HEK293 (cell line): ENCODE data around the gene PHACTR3.
A peak's percentile ranks its signal among the peaks of the same experiment; 100 is the strongest.

ENCODE experiments used
- CTCF ChIA-PET: fragments of 350-600 bp; formaldehyde crosslinking; extraction: SDS; loops from one replicate; lab custom pipeline; 2021; ENCODE audit warnings: antibody characterized with exemption; lab: Yijun Ruan, JAX
- POLR2A ChIA-PET: fragments of 300-600 bp; formaldehyde crosslinking; extraction: SDS; loops from one replicate; lab custom pipeline; 2020; ENCODE audit warnings: antibody characterized with exemption, inconsistent platforms; lab: Yijun Ruan, JAX
- H3K27ac ChIP-seq: fragments of 200-500 bp; sonication (Bioruptor generic); 2 replicates; pipeline ENCODE4 v1.5.1; 2014; ENCODE audit warnings: low read depth, low read length, control low read depth, inconsistent platforms; ENCODE audit errors: extremely low read depth
- H3K36me3 ChIP-seq, 2 experiments: fragments of 200-500 bp in 1 of 2; sonication (Bioruptor generic) in 1 of 2; 1 replicate in 1 of 2; 2 replicates in 1 of 2; pipeline ENCODE4 v1.5.1; 2014 to 2017; ENCODE audit warnings: inconsistent platforms in 2 of 2, low read length in 2 of 2; ENCODE audit not compliant: control insufficient read depth in 2 of 2, insufficient read depth in 1 of 2
- H3K4me1 ChIP-seq: fragments of 200-500 bp; sonication (Bioruptor generic); 2 replicates; pipeline ENCODE4 v1.5.1; 2014; ENCODE audit warnings: mild to moderate bottlenecking, low read length, inconsistent platforms; ENCODE audit not compliant: control insufficient read depth, insufficient read depth
- H3K4me3 ChIP-seq: 2 replicates; pipeline ENCODE4 v1.5.1; 2011; ENCODE audit warnings: low read depth, mild to moderate bottlenecking, control low read depth, low read length, moderate library complexity
- H3K9me3 ChIP-seq: fragments of 200-500 bp; sonication (Bioruptor generic); 2 replicates; pipeline ENCODE4 v1.5.1; 2014; ENCODE audit warnings: low read depth, low read length, inconsistent platforms; ENCODE audit not compliant: control insufficient read depth, insufficient read depth
- EGR2 ChIP-seq: fragments of 450-650 bp; formaldehyde crosslinking; IDR thresholded peaks from 2 replicates; pipeline ENCODE4 v1.5.1; 2016; ENCODE audit warnings: low read depth, missing biosample characterization, missing genetic modification characterization
- FEZF1 ChIP-seq: fragments of 450-650 bp; formaldehyde crosslinking; IDR thresholded peaks from 2 replicates; pipeline ENCODE4 v1.5.1; 2016; ENCODE audit warnings: missing biosample characterization, missing genetic modification characterization
- GLIS1 ChIP-seq: fragments of 450-650 bp; formaldehyde crosslinking; IDR thresholded peaks from 2 replicates; pipeline ENCODE4 v1.5.1; 2016; ENCODE audit warnings: missing biosample characterization, missing genetic modification characterization
- KLF8 ChIP-seq: fragments of 450-650 bp; formaldehyde crosslinking; IDR thresholded peaks from 2 replicates; pipeline ENCODE4 v1.5.1; 2016; ENCODE audit warnings: missing biosample characterization, missing genetic modification characterization
- ZBTB21 ChIP-seq: fragments of 450-650 bp; formaldehyde crosslinking; IDR thresholded peaks from 2 replicates; pipeline ENCODE4 v1.5.1; 2017; ENCODE audit warnings: missing biosample characterization, missing genetic modification characterization
- ZFHX2 ChIP-seq: fragments of 450-650 bp; formaldehyde crosslinking; conservative IDR thresholded peaks from 2 replicates; pipeline ENCODE4 v1.5.1; 2016; ENCODE audit warnings: missing biosample characterization, missing genetic modification characterization
- ZIC2 ChIP-seq: fragments of 450-650 bp; formaldehyde crosslinking; IDR thresholded peaks from 2 replicates; pipeline ENCODE4 v1.5.1; 2016; ENCODE audit warnings: missing biosample characterization, missing genetic modification characterization
- ZNF174 ChIP-seq: fragments of 450-650 bp; formaldehyde crosslinking; IDR thresholded peaks from 2 replicates; pipeline ENCODE4 v1.5.0; 2017; ENCODE audit warnings: missing biosample characterization, mild to moderate bottlenecking, missing genetic modification characterization
- ZNF2 ChIP-seq: fragments of 450-650 bp; formaldehyde crosslinking; IDR thresholded peaks from 2 replicates; pipeline ENCODE4 v1.5.1; 2016; ENCODE audit warnings: missing biosample characterization, missing genetic modification characterization
- ZNF324 ChIP-seq: fragments of 450-650 bp; formaldehyde crosslinking; IDR thresholded peaks from 2 replicates; pipeline ENCODE4 v1.5.1; 2016; ENCODE audit warnings: missing biosample characterization, missing genetic modification characterization
- ZNF354C ChIP-seq: fragments of 450-650 bp; formaldehyde crosslinking; IDR thresholded peaks from 2 replicates; pipeline ENCODE4 v1.5.1; 2016; ENCODE audit warnings: missing biosample characterization, missing genetic modification characterization, low read depth, borderline replicate concordance
- ZNF529 ChIP-seq: fragments of 450-650 bp; formaldehyde crosslinking; IDR thresholded peaks from 2 replicates; pipeline ENCODE4 v1.5.1; 2017; ENCODE audit warnings: missing genetic modification characterization, missing biosample characterization; ENCODE audit not compliant: insufficient replicate concordance
- ZNF596 ChIP-seq: fragments of 450-650 bp; IDR thresholded peaks from 2 replicates; pipeline ENCODE4 v1.5.0; 2018; ENCODE audit warnings: missing biosample characterization, mild to moderate bottlenecking, missing genetic modification characterization, moderate library complexity
- ZNF623 ChIP-seq: fragments of 450-650 bp; formaldehyde crosslinking; IDR thresholded peaks from 2 replicates; pipeline ENCODE4 v1.5.1; 2016; ENCODE audit warnings: missing biosample characterization, missing genetic modification characterization
- ZNF654 ChIP-seq: fragments of 450-650 bp; formaldehyde crosslinking; IDR thresholded peaks from 2 replicates; pipeline ENCODE4 v1.5.1; 2016; ENCODE audit warnings: low read depth, missing biosample characterization, missing genetic modification characterization
- ZNF707 ChIP-seq: fragments of 450-650 bp; formaldehyde crosslinking; IDR thresholded peaks from 2 replicates; pipeline ENCODE4 v1.5.1; 2016; ENCODE audit warnings: missing biosample characterization, missing genetic modification characterization
- ZSCAN23 ChIP-seq: fragments of 450-650 bp; formaldehyde crosslinking; IDR thresholded peaks from 2 replicates; pipeline ENCODE4 v1.5.1; 2016; ENCODE audit warnings: missing biosample characterization, missing genetic modification characterization
- ZSCAN30 ChIP-seq: fragments of 450-650 bp; IDR thresholded peaks from 2 replicates; pipeline ENCODE4 v1.5.1; 2018; ENCODE audit warnings: missing biosample characterization, mild to moderate bottlenecking, missing genetic modification characterization, moderate library complexity
- TF ChIP-seq, protein P1 (sequence below): fragments of 450-650 bp; formaldehyde crosslinking; IDR thresholded peaks from 2 replicates; pipeline ENCODE4 v1.5.1; 2016; ENCODE audit warnings: missing biosample characterization, missing genetic modification characterization
- TF ChIP-seq, protein P2 (sequence below): IDR thresholded peaks from 2 replicates; pipeline ENCODE4 v1.6.1; 2011; ENCODE audit warnings: mild to moderate bottlenecking, low read depth, low read length, borderline replicate concordance
- TF ChIP-seq, protein P3 (sequence below): fragments of 450-650 bp; formaldehyde crosslinking; IDR thresholded peaks from 2 replicates; pipeline ENCODE4 v1.5.1; 2016; ENCODE audit warnings: missing biosample characterization, missing genetic modification characterization

Gene PHACTR3

DNA sequence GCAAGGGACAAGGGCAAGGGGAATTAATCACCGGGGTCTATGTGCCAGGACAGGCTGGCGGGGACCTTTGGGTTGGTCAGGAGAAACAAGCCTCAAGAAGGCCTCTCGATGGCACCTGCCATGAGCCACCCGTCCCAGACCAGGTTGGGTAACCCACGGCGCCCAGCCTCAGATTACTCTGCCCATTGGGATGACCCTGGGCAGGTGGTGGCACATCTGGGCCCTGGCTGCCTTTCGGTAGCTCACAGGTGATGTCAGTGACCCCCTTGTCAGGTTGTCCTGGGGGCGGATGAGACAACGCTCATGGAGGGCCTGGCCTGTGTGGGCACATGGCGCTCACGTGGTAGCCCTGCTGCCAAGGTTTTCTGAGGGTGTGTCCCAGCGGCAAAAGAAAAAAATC is 176.9 kb downstream of the PHACTR3 start (continued):
- TF ChIP-seq, protein P1, sequence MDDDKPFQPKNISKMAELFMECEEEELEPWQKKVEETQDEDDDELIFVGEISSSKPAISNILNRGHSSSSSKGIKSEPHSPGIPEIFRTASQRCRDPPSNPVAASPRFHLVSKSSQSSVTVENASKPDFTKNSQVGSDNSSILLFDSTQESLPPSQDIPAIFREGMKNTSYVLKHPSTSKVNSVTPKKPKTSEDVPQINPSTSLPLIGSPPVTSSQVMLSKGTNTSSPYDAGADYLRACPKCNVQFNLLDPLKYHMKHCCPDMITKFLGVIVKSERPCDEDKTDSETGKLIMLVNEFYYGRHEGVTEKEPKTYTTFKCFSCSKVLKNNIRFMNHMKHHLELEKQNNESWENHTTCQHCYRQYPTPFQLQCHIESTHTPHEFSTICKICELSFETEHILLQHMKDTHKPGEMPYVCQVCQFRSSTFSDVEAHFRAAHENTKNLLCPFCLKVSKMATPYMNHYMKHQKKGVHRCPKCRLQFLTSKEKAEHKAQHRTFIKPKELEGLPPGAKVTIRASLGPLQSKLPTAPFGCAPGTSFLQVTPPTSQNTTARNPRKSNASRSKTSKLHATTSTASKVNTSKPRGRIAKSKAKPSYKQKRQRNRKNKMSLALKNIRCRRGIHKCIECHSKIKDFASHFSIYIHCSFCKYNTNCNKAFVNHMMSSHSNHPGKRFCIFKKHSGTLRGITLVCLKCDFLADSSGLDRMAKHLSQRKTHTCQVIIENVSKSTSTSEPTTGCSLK (tag by site-specific recombination): no peak
- TF ChIP-seq ZBTB21 (no peak), ZNF529 (tag by site-specific recombination) (no peak), ZNF2 (tag by site-specific recombination) (no peak), ZNF324 (tag by site-specific recombination) (no peak), ZNF596 (tag by site-specific recombination) (no peak), ZNF707 (tag by site-specific recombination) (no peak), ZSCAN23 (tag by site-specific recombination) (no peak)
- TF ChIP-seq, protein P2, sequence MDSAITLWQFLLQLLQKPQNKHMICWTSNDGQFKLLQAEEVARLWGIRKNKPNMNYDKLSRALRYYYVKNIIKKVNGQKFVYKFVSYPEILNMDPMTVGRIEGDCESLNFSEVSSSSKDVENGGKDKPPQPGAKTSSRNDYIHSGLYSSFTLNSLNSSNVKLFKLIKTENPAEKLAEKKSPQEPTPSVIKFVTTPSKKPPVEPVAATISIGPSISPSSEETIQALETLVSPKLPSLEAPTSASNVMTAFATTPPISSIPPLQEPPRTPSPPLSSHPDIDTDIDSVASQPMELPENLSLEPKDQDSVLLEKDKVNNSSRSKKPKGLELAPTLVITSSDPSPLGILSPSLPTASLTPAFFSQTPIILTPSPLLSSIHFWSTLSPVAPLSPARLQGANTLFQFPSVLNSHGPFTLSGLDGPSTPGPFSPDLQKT: no peak

DNA sequence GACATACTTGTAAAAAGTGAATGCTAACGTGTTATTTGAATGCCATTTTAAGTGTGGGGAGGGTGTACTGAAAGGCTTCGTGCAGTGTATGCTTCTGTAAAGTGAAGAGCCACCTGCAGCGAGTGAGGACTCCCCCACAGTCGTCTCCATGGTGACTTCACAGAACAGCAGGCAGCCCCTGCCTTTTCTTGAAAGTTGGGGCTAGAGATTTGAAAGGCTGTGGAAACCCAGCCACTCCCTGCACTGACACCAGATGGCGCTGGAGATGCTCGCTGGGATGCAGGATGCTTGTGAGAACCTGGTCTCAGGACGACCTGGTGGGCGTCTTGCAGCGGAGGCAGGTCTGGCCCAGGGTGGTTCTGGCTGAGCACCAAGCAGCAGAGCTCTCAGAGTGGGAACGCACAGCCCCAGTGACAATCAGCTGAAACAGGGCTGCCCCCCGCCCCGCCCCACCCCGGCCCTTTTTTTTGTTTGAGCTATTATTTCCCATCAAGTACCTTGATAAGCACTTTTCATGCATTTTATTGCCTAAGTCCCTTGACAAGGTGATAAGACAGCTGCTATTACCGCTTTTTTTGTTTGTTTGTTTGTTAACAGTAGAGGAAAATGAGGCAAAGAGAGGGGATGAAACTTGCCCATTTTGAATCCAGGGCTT is 178.8 kb downstream of the PHACTR3 start:
- Histone ChIP-seq H3K36me3 (no peaks in the 10 kb centered on the region), H3K4me1 (no peaks in the 10 kb centered on the region), H3K27ac (no peak overlapping the region), H3K4me3 (no peak overlapping the region), H3K9me3 (no peaks in the 10 kb centered on the region)
- peak; percentile 65 for TF ChIP-seq ZIC2 (tag by site-specific recombination)
- TF ChIP-seq ZSCAN30 (tag by site-specific recombination): 0 out of 2 replicates have a peak, but pooled peaks have one; percentile 33
- TF ChIP-seq FEZF1 (tag by site-specific recombination): peak; percentile 14; the same call in 1 of the 2 replicates
- peak; percentile 85 for TF ChIP-seq ZFHX2 (tag by site-specific recombination)
- no peak for TF ChIP-seq ZNF354C (tag by site-specific recombination)
- TF ChIP-seq ZNF654: peak; percentile 82
- TF ChIP-seq ZNF623 (tag by site-specific recombination): no peak
- no peak for TF ChIP-seq ZNF174 (tag by site-specific recombination)
- TF ChIP-seq KLF8 (tag by site-specific recombination): 0 out of 2 replicates have a peak, but pooled peaks have one; percentile 14
- TF ChIP-seq EGR2: peak; percentile 76
- TF ChIP-seq, protein P3, sequence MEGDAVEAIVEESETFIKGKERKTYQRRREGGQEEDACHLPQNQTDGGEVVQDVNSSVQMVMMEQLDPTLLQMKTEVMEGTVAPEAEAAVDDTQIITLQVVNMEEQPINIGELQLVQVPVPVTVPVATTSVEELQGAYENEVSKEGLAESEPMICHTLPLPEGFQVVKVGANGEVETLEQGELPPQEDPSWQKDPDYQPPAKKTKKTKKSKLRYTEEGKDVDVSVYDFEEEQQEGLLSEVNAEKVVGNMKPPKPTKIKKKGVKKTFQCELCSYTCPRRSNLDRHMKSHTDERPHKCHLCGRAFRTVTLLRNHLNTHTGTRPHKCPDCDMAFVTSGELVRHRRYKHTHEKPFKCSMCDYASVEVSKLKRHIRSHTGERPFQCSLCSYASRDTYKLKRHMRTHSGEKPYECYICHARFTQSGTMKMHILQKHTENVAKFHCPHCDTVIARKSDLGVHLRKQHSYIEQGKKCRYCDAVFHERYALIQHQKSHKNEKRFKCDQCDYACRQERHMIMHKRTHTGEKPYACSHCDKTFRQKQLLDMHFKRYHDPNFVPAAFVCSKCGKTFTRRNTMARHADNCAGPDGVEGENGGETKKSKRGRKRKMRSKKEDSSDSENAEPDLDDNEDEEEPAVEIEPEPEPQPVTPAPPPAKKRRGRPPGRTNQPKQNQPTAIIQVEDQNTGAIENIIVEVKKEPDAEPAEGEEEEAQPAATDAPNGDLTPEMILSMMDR (tag by site-specific recombination): peak; percentile 81
- peak; percentile 18; the same call in 1 of the 2 replicates for TF ChIP-seq GLIS1 (tag by site-specific recombination)
- ChIA-PET CTCF (interaction anchor here (0.6 to 10.1 kb wide), 25 partner anchors 8 to 879 kb away, joined by 3 to 233 read pairs (median 4); no protein-coding TSS in a partner anchor), POLR2A (interaction anchor here (1.0 kb wide), 1 partner anchor 67 kb away, joined by 3 read pairs; no protein-coding TSS in a partner anchor)
